GM21390 (cell line): ENCODE results near the gene CTSS.
A peak's percentile ranks its signal among the peaks of the same experiment; 100 is the strongest.
"Not testable (repeated sequence)": the region's sequence is repeated elsewhere in the genome, so short reads cannot be mapped to it uniquely, and the experiment has no call there.

Experiments
- ATAC-seq: cut with Tn5 transposase; IDR thresholded peaks from one replicate; pipeline ENCODE4 v1.9.1; 2021; ENCODE audit not compliant: unreplicated experiment

The CTSS gene

GRCh38 chr1:150765296-150765976 lies at the start of gene CTSS:
TSS of gene CTSS (minus strand) at chr1:150765778. CDS start at chr1:150764763, 1,015 bp downstream.
- peak; percentile 85 for ATAC-seq

- no peak for ATAC-seq
These were observed 47.6 kb upstream of the CTSS start for GRCh38 chr1:150813028-150813707.

- ATAC-seq, result no peak
These were observed 45.5 kb upstream of the CTSS start for GRCh38 chr1:150810958-150811659.

GRCh38 chr1:150809651-150810050 lies 44.1 kb upstream of the CTSS start:
- no peak for ATAC-seq

DNA sequence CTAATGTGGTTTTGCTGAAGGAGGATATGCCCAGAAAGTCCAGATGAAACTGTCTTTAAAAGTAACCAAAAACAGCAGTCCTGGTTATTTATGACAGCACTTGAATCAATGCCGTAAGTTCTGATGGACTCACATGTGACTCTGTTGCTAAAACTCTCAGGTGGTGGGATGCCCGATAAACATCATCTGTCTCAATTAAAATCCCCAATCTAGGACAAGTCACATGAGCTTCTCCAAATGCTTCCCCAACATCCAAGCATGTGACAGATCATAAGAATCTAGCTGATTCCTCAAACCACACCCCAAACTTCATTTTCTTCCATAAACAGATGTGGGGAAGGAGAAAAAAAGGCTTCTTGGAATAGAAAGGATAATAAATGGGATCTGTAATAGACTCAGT lies 43.3 kb upstream of the CTSS start:
- ATAC-seq, result no peak

DNA sequence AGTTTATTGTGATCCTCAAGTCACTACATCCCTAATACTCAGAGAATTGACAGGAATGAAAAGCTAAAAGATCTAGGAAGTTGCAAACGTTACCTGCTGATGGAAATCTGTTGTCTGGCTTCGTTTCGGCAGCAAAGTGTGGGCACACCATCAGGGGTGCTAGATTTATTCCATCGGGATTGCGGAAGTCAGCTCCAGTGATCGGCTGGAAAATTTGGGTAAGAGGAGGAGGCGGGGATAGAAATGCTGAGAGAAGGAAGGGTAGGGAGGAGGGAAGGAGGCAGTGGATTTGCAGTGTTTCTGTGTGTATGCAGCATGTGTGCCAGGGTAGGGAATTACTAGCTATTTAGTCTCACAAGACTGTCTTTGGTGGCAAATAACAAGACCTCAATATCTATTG lies 42.5 kb upstream of the CTSS start, which contains the start of gene CTSK:
CTSK (minus strand) TSS at position 140 of the 400 bp plus-strand sequence. CDS start 1,455 bp downstream, outside the sequence.
- no peak for ATAC-seq

GRCh38 chr1:150807249-150808023 lies 41.9 kb upstream of the CTSS start:
- no peak for ATAC-seq

- ATAC-seq, result no peak
These were observed 40.3 kb upstream of the CTSS start for GRCh38 chr1:150805899-150806298.

DNA sequence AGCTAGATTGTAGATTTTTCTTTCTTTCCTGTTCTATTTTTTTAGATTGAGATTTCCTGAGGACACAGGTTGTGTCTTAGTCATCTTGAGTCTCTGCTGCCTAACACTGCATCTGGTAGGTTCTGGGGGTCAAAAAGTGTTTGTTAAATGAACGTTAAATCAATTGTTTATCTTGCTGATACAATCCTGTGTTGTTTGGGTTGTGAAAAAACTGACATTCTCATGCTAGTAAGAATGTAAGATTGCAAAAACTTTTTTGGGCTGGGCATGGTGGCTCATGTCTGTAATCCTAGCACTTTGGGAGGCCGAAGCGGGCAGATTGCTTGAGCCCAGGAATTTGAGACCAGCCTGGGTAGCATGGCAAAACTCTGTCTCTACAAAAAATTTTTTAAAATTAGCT lies 39.1 kb upstream of the CTSS start:
- ATAC-seq, result no peak

- no peak for ATAC-seq
These were observed 33.5 kb upstream of the CTSS start for GRCh38 chr1:150799089-150799488.

- no peak for ATAC-seq
These were observed 32.9 kb upstream of the CTSS start for GRCh38 chr1:150798525-150798924.

- ATAC-seq, result no peak
These were observed 30.8 kb upstream of the CTSS start for GRCh38 chr1:150796374-150796773.

GRCh38 chr1:150793778-150794177 lies 28.2 kb upstream of the CTSS start:
- ATAC-seq, result not testable (repeated sequence)

- ATAC-seq, result no peak
These were observed 27.6 kb upstream of the CTSS start for GRCh38 chr1:150793221-150793620.

DNA sequence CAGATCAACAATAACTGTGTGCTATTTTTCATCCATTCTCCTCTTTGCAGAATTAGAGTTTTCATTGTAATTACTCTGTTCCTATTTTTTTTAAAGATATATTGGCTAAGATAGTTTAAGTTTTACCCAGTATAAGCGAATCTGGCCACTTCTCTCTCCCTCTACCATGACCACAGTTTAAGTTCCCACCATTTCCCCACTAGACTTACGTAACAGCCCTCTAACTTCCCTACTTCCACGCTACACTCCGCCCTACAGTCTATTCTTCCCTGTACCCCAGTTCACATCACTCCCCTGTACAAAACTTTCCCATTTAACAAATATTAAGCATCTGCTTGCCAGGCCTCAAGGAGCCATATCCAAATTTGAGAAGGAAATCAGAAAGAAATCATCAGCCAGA lies 26.0 kb upstream of the CTSS start:
- no peak for ATAC-seq

DNA sequence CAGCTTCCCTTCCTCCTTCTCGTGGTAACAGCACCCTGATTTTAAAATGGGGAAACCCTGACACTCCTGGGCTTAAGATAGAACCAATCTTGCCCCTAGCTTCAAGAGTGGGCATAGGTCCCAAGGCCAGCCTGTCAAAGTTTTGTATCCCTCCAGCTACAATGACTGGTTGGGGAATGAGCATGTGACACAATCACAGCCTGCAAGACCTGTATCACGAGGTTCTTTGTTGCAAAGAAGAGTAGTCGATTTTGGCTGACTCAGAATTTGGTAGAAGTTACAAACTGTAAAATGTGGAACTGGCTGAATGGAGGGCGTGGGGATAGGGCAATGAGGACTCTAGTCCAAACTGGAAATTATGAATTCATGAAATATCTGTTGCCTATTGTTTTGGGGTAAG lies 23.8 kb upstream of the CTSS start:
- ATAC-seq, result no peak

GRCh38 chr1:150788946-150789345 lies 23.4 kb upstream of the CTSS start:
- ATAC-seq, result no peak

DNA sequence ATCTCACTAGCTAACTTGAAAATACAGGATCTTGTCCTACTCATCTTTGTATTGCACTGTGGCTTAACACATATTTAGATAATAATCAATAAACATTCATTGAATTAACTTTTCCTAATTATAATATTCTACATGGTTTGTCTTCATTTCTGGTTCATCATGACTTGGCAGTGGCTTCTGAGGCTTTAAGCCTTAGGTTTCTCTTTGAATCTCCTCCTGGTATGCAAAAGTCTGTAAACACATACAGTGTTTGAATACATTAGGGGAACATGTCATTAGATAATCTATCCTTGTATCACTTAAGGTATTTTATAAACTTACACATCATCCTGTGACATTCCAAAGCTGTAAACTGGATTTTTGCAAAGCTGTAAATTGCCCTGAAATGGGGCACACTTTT lies 21.9 kb upstream of the CTSS start:
- no peak for ATAC-seq

GRCh38 chr1:150780510-150780909 lies 14.9 kb upstream of the CTSS start:
- ATAC-seq, result no peak

- no peak for ATAC-seq
These were observed 12.8 kb upstream of the CTSS start for GRCh38 chr1:150778409-150778808.

DNA sequence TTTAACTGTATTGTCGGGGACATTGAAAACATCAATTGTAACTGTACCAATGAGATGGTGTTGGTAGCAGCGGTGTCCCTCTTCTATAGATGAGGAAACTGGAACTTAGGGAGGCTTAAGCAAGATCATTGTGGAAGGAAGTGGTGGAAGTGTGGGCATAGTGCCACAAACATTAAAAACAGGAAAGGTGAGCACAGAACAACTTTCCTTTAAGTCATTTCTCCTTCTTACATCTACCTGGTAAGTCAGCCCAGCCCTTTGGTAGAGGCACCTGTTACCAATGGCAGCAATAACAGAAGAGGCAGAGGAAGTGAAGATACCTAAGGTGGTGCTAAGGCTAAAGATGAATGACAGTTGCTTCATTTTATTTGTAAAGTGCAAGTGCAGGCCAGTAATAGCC lies 12.0 kb upstream of the CTSS start:
- ATAC-seq, result no peak
